MCF 10A (cell line): ENCODE results near the gene EFNA1. TPM values are rescaled to one million over a fixed set of nuclear protein-coding genes. Genes with fewer than 3 reads are reported as not detected.

Experiments
- BruUV-seq: library from RNA; stranded (reverse); fragments of 400-500 nt; replicated peaks from 2 replicates; lab custom pipeline; 2021; lab: Mats Ljungman, UMichigan
- CTCF ChIA-PET: fragments of 300-600 bp; sonication (Branson Sonifier 250); formaldehyde crosslinking; extraction: SDS; loops from one replicate; lab custom pipeline; 2021; ENCODE audit warnings: antibody characterized with exemption, inconsistent platforms; lab: Yijun Ruan, JAX
- POLR2A ChIA-PET: fragments of 300-600, 350-650 bp; sonication (Branson Sonifier 250); formaldehyde crosslinking; extraction: SDS; loops from one replicate; lab custom pipeline; 2020; ENCODE audit warnings: antibody characterized with exemption, inconsistent platforms; lab: Yijun Ruan, JAX
- DNase-seq: peaks from one replicate; pipeline ENCODE4 v3.0.0-alpha.2; 2018; ENCODE audit not compliant: unreplicated experiment
- H3K27ac Mint-ChIP-seq: one replicate; pipeline ENCODE4 v1.8.0; 2022; ENCODE audit warnings: mild to moderate bottlenecking, low read depth, mixed read lengths; ENCODE audit not compliant: unreplicated experiment
- H3K27me3 Mint-ChIP-seq: one replicate; pipeline ENCODE4 v1.8.0; 2022; ENCODE audit warnings: mixed read lengths; ENCODE audit not compliant: insufficient read depth, unreplicated experiment
- H3K36me3 Mint-ChIP-seq: one replicate; pipeline ENCODE4 v1.8.0; 2022; ENCODE audit warnings: mild to moderate bottlenecking, moderate library complexity, mixed read lengths; ENCODE audit not compliant: insufficient read depth, unreplicated experiment
- H3K4me1 Mint-ChIP-seq: one replicate; pipeline ENCODE4 v1.8.0; 2022; ENCODE audit warnings: mixed read lengths; ENCODE audit not compliant: insufficient read depth, unreplicated experiment
- H3K4me3 Mint-ChIP-seq: one replicate; pipeline ENCODE4 v1.8.0; 2022; ENCODE audit warnings: mild to moderate bottlenecking, moderate library complexity, mixed read lengths; ENCODE audit not compliant: unreplicated experiment
- H3K9me3 Mint-ChIP-seq: one replicate; pipeline ENCODE4 v1.8.0; 2022; ENCODE audit warnings: mixed read lengths; ENCODE audit not compliant: unreplicated experiment
- CTCF ChIP-seq: fragments of 200-600 bp; IDR thresholded peaks from one replicate; pipeline ENCODE4 v1.8.0; 2022; ENCODE audit warnings: antibody characterized with exemption, mild to moderate bottlenecking; ENCODE audit not compliant: unreplicated experiment
- intact Hi-C: fragments of 100-400 bp; cut with micrococcal nuclease; formaldehyde crosslinking; loops from 2 replicates; pipeline ENCODE4 v1.14.1; 2022
- total RNA-seq: library from RNA; stranded (reverse); gene quantifications from 2 replicates; pipeline ENCODE4 v1.2.3, GENCODE V29; 2022

EFNA1 gene
- total RNA-seq, 1 experiment from 2014 or later: 38.9 TPM

GRCh38 chr1:155092641-155093040 lies 35.0 kb upstream of the EFNA1 start:
- POLR2A ChIA-PET: interaction anchor here (2.0 kb wide), 1 partner anchor 42 kb away, joined by 13 read pairs; the partner anchor contains the start of gene SLC50A1
- intact Hi-C loops: no loop called here
- Mint-ChIP-seq H3K27ac (no peak overlapping the region), H3K4me1 (peaks cover 26% of the 10 kb centered on the region), H3K36me3 (no peaks in the 10 kb centered on the region), H3K27me3 (peaks cover 17% of the 10 kb centered on the region), H3K9me3 (no peaks in the 10 kb centered on the region), H3K4me3 (no peak overlapping the region)
- no TSS peak for BruUV-seq
- no peak for TF ChIP-seq CTCF
- CTCF ChIA-PET: interaction anchor here (0.8 to 6.8 kb wide), 18 partner anchors 12 to 423 kb away, joined by 3 to 380 read pairs (median 13); partner anchors contain the start of genes DPM3, EFNA1, KRTCAP2 and PBXIP1
- no peak for DNase-seq

DNA sequence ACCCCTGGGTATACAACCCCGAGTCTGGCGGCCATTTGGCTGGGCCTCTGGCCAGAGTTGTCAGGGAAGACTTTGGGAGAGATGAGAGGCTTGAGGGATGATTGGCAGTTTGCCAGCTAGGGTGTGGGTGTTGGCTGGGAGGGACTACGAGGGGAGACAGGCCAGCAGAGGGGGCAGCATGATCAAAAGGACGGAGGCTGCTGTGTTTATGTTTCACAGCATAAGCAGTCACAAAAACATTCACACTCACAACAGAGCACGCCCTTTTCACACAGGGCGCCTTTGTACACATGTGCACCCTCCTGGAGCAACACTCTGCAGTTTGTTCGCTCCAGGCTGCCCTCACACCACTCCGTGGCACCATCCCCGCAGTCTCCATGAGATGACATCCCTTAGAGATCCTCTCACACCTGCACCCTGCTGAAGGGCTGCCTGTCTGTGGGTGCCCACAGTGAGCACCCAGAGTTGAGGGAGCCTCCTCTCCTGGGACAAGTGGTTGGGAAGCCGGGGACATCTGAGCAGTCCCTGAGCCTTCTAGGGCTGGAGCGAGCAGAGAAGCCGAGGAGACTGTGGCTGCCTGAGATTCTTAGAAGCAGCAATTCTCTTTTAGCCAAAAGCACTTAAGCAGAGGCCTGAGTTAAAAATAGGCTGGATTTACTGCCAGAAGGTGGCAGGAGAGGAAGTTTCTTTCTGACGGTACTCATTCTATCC lies 33.6 kb upstream of the EFNA1 start:
- Mint-ChIP-seq H3K27me3 (peaks cover 17% of the 10 kb centered on the region), H3K27ac (no peak overlapping the region), H3K9me3 (no peaks in the 10 kb centered on the region), H3K36me3 (no peaks in the 10 kb centered on the region), H3K4me3 (no peak overlapping the region), H3K4me1 (peaks cover 26% of the 10 kb centered on the region)
- no TSS peak for BruUV-seq
- peak; percentile 50 for TF ChIP-seq CTCF
- POLR2A ChIA-PET: interaction anchor here (1.3 to 5.7 kb wide), 4 partner anchors 33 to 79 kb away, joined by 7 to 66 read pairs (median 14); partner anchors contain the start of genes EFNA1, KRTCAP2 and SLC50A1
- CTCF ChIA-PET: interaction anchor here (0.6 to 6.8 kb wide), 17 partner anchors 8 to 500 kb away, joined by 3 to 380 read pairs (median 10); partner anchors contain the start of genes DPM3, EFNA1, KRTCAP2 and SLC50A1
- intact Hi-C loops: loop anchor here (1.0 kb wide), 2 partner anchors 30 to 73 kb away; no protein-coding TSS in a partner anchor
- DNase-seq: peak; percentile 76

- no peak for TF ChIP-seq CTCF
- Mint-ChIP-seq H3K4me1 (peaks cover 26% of the 10 kb centered on the region), H3K9me3 (no peaks in the 10 kb centered on the region), H3K4me3 (no peak overlapping the region), H3K36me3 (no peaks in the 10 kb centered on the region), H3K27me3 (peaks cover 17% of the 10 kb centered on the region), H3K27ac (no peak overlapping the region)
- ChIA-PET CTCF (interaction anchor here (0.6 to 4.8 kb wide), 21 partner anchors 9 to 229 kb away, joined by 3 to 58 read pairs (median 9); partner anchors contain the start of gene KRTCAP2), POLR2A (interaction anchor here (0.5 to 5.7 kb wide), 5 partner anchors 12 to 78 kb away, joined by 4 to 66 read pairs (median 8); partner anchors contain the start of genes EFNA1, KRTCAP2 and SLC50A1)
- intact Hi-C loops: loop anchor here (1.0 kb wide), 2 partner anchors 30 to 73 kb away; no protein-coding TSS in a partner anchor
- DNase-seq: no peak
- BruUV-seq: no TSS peak
These were observed 33.1 kb upstream of the EFNA1 start for GRCh38 chr1:155094622-155094948.

DNA sequence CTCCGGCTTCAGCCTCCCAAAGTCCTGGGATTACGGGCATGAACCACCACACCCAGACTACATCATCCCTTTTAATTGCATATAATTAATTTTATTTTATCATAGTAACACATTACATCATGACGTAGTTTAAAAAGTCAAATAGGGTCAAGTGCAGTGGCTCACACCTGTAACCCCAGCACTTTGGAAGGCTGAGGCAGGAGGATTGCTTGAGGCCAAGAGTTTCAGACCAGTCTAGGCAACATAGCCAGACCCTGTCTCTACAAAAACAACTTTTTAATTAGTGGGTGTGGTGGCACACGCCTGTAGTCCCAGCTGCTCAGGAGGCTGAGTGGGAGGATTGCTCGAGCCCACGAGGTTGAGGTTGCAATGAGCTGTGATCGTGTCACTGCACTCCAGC lies 28.3 kb upstream of the EFNA1 start:
- TF ChIP-seq CTCF: no peak
- no peak for DNase-seq
- POLR2A ChIA-PET: interaction anchor here (0.6 to 5.7 kb wide), 3 partner anchors 28 to 126 kb away, joined by 3 to 66 read pairs (median 3); partner anchors contain the start of genes EFNA1 and FLAD1
- H3K36me3 Mint-ChIP-seq: peaks cover 7% of the 10 kb centered on the region
- peaks cover 17% of the 10 kb centered on the region for H3K27me3 Mint-ChIP-seq
- intact Hi-C loops: no loop called here
- CTCF ChIA-PET: interaction anchor here (0.6 to 1.8 kb wide), 5 partner anchors 8 to 133 kb away, joined by 3 to 13 read pairs (median 8); no protein-coding TSS in a partner anchor
- no peaks in the 10 kb centered on the region for H3K9me3 Mint-ChIP-seq
- H3K27ac Mint-ChIP-seq: no peak overlapping the region
- BruUV-seq: no TSS peak
- no peak overlapping the region for H3K4me3 Mint-ChIP-seq
- peaks cover 12% of the 10 kb centered on the region for H3K4me1 Mint-ChIP-seq
